Measurements from ENCODE around the gene CHAMP1.
"Not testable (repeated sequence)": the region's sequence is repeated elsewhere in the genome, so short reads cannot be mapped to it uniquely, and the experiment has no call there.

The CHAMP1 gene

GRCh38 chr13:114338959-114339358, 24.7 kb downstream of the CHAMP1 start:
- no peak for DNase-seq

GRCh38 chr13:114339857-114340534, 25.7 kb downstream of the CHAMP1 start:
- DNase-seq = peak; percentile 60 to 63

- DNase-seq = no peak
Measured at GRCh38 chr13:114341003-114341777, 26.9 kb downstream of the CHAMP1 start.

GRCh38 chr13:114347256-114347655, 33.0 kb downstream of the CHAMP1 start:
- DNase-seq = not testable (repeated sequence)

- peak in 1 of 2 experiments; percentile 51 for DNase-seq
Measured at GRCh38 chr13:114352763-114353162, 38.5 kb downstream of the CHAMP1 start.

- DNase-seq = not testable (repeated sequence)
Measured at GRCh38 chr13:114353382-114353781, 39.1 kb downstream of the CHAMP1 start.

All from activated T-cell treated with anti-CD3 and anti-CD28 coated beads, Interleukin-2, amount 50 U/mL, for 48 hours (primary cell).